Type B pancreatic cell (in vitro differentiated cells): ENCODE data around the gene NOL11. TPM values are rescaled to one million over a fixed set of nuclear protein-coding genes. Genes with fewer than 3 reads are reported as not detected.

Experiments used
- DNase-seq: peaks from one replicate; pipeline ENCODE4 v3.0.0; 2021; ENCODE audit warnings: mixed read lengths; ENCODE audit not compliant: unreplicated experiment; ENCODE audit errors: extremely low spot score
- H3K27ac Mint-ChIP-seq: 2 replicates; pipeline ENCODE4 v1.8.0; 2021; ENCODE audit warnings: mild to moderate bottlenecking, mixed read lengths
- H3K27me3 Mint-ChIP-seq: 2 replicates; pipeline ENCODE4 v1.8.0; 2021; ENCODE audit warnings: mixed read lengths
- H3K36me3 Mint-ChIP-seq: 2 replicates; pipeline ENCODE4 v1.8.0; 2021; ENCODE audit warnings: mixed read lengths
- H3K4me1 Mint-ChIP-seq: one replicate; pipeline ENCODE4 v1.8.0; 2021; ENCODE audit warnings: mixed read lengths; ENCODE audit not compliant: unreplicated experiment
- H3K4me3 Mint-ChIP-seq: 2 replicates; pipeline ENCODE4 v1.8.0; 2021; ENCODE audit warnings: mild to moderate bottlenecking, mixed read lengths
- H3K9me3 Mint-ChIP-seq: 2 replicates; pipeline ENCODE4 v1.8.0; 2021; ENCODE audit warnings: mixed read lengths
- total RNA-seq: library from RNA; stranded (reverse); gene quantifications from 2 replicates; pipeline ENCODE4 v1.2.1, GENCODE V29; 2021; ENCODE audit warnings: low replicate concordance
- TF ChIP-seq, protein P1 (sequence below): fragments of 200-600 bp; sonication (generic); conservative IDR thresholded peaks from 2 replicates; pipeline ENCODE4 v1.5.0; 2021; ENCODE audit warnings: antibody characterized with exemption, mild to moderate bottlenecking

Gene NOL11
- total RNA-seq, 1 donor from 2014 or later = 56.5 TPM

DNA sequence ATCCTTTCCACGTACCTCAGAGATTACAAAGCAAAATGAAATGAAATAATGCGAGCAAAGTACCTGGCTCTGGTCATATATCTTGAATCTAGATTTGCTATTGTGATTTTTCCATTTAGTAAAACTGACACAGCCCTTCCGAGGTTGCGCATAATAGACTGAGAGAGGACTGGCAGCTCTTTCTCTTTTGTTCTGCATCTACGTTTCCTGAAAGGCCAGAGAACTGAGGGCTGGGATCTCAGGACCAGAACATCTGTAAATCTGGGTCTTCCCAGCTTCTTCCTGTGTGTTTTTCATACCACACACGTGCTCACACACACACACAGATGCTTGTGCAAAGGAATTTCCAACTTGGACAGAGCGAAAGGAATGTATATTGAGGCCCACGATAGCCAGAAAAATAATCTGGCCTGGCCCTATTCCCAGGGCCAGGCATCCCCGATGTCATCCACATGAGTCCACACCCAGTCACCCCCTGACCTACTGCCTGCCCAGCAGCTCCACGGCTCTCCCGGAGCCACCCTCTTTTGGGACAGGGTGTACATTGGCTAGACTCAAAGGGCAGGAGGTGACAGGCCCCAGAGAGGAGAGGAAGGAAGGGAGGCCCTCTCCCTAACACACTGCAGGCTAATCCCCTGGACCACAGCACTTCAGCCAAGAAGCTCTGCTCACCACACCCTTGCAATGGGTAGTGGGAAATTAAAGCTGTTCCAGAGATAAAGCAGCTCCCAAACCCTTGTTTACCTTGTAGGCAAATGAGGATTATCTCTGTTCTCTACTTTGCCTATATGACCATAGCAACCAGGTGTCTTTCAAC is 41.8 kb downstream of the NOL11 start:
- TF ChIP-seq, protein P1, sequence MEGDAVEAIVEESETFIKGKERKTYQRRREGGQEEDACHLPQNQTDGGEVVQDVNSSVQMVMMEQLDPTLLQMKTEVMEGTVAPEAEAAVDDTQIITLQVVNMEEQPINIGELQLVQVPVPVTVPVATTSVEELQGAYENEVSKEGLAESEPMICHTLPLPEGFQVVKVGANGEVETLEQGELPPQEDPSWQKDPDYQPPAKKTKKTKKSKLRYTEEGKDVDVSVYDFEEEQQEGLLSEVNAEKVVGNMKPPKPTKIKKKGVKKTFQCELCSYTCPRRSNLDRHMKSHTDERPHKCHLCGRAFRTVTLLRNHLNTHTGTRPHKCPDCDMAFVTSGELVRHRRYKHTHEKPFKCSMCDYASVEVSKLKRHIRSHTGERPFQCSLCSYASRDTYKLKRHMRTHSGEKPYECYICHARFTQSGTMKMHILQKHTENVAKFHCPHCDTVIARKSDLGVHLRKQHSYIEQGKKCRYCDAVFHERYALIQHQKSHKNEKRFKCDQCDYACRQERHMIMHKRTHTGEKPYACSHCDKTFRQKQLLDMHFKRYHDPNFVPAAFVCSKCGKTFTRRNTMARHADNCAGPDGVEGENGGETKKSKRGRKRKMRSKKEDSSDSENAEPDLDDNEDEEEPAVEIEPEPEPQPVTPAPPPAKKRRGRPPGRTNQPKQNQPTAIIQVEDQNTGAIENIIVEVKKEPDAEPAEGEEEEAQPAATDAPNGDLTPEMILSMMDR = no peak

DNA sequence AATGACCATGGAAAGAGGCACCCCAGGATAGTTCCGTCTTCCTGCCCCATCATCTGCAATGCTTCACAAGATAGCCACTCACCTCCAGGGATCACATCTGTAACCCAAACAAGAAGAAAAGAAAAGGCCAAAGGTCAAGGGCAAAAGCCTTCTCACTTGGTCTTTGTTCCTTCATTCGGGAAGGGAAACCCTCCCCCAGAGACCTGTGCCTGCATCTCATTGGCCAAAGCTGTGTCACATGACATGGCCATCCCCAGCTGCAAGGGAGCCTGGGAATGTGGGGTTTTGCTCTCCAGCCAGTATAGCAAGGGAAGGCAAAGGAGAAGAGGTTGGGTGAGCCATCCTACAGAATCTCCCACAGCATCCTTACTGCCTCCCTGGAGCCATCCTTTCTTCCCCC is 47.9 kb downstream of the NOL11 start:
- no peak overlapping the region for H3K4me3 Mint-ChIP-seq
- TF ChIP-seq, protein P1 = no peak
- H3K9me3 Mint-ChIP-seq = peaks cover 4% of the 10 kb centered on the region
- H3K4me1 Mint-ChIP-seq = no peaks in the 10 kb centered on the region
- DNase-seq = no peak
- H3K27ac Mint-ChIP-seq = no peak overlapping the region
- no peaks in the 10 kb centered on the region for H3K36me3 Mint-ChIP-seq
- H3K27me3 Mint-ChIP-seq = no peaks in the 10 kb centered on the region

More for the DNA sequence above, 41.8 kb downstream of the NOL11 start:
- Mint-ChIP-seq H3K36me3 (peaks cover 10% of the 10 kb centered on the region), H3K4me1 (no peaks in the 10 kb centered on the region), H3K4me3 (no peak overlapping the region), H3K27ac (no peak overlapping the region), H3K27me3 (no peaks in the 10 kb centered on the region), H3K9me3 (no peaks in the 10 kb centered on the region)
- no peak for DNase-seq

DNA sequence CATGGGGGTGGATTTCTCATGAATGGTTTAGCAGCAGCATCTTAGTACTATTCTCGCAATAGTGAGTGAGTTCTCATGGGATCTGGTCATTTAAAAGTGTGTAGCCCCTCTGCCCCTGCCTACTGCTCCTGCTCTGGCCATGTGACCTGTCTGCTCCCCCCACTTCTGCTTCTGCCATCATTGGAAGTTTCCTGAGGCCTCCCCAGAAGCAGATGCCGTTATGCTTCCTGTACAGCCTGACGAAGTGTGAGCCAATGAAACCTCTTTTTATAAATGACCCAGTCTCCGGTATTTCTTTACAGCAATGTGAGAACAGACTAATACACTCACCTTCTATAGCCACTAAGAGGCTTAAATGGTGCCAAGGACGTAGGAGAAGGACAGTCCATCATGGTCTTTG is 51.5 kb downstream of the NOL11 start:
- H3K4me1 Mint-ChIP-seq = no peaks in the 10 kb centered on the region
- no peak overlapping the region for H3K4me3 Mint-ChIP-seq
- H3K27me3 Mint-ChIP-seq = no peaks in the 10 kb centered on the region
- H3K9me3 Mint-ChIP-seq = peaks cover 4% of the 10 kb centered on the region
- H3K27ac Mint-ChIP-seq = no peak overlapping the region
- no peak for DNase-seq
- TF ChIP-seq, protein P1 = no peak
- H3K36me3 Mint-ChIP-seq = peaks cover 4% of the 10 kb centered on the region

GRCh38 chr17:67770539-67770938 is 52.8 kb downstream of the NOL11 start:
- no peaks in the 10 kb centered on the region for H3K9me3 Mint-ChIP-seq
- TF ChIP-seq, protein P1 = no peak
- H3K27ac Mint-ChIP-seq = no peak overlapping the region
- no peaks in the 10 kb centered on the region for H3K4me1 Mint-ChIP-seq
- H3K27me3 Mint-ChIP-seq = no peaks in the 10 kb centered on the region
- H3K4me3 Mint-ChIP-seq = no peak overlapping the region
- peaks cover 4% of the 10 kb centered on the region for H3K36me3 Mint-ChIP-seq
- DNase-seq = no peak

GRCh38 chr17:67772679-67773078 is 54.9 kb downstream of the NOL11 start:
- Mint-ChIP-seq H3K4me1 (no peaks in the 10 kb centered on the region), H3K36me3 (peaks cover 4% of the 10 kb centered on the region), H3K27ac (no peak overlapping the region), H3K4me3 (no peak overlapping the region), H3K27me3 (no peaks in the 10 kb centered on the region), H3K9me3 (no peaks in the 10 kb centered on the region)
- no peak for DNase-seq
- TF ChIP-seq, protein P1 = no peak
